Sigmoid colon (tissue), 7 donors: ENCODE data around the gene HAT1. TPM values are rescaled to one million over a fixed set of nuclear protein-coding genes. Genes with fewer than 3 reads are reported as not detected.

Experiments used
- DNase-seq: peaks from one replicate; pipeline ENCODE4 v3.0.0-alpha.2; 2019
- H3K27ac ChIP-seq, 4 donors: fragments of 200-600 bp; sonication (generic); one replicate each; pipeline ENCODE4 v1.5.1; 2016 to 2019; ENCODE audit warnings: mild to moderate bottlenecking in 1 of 4
- H3K27me3 ChIP-seq, 3 donors: fragments of 200-600 bp; sonication (generic); one replicate each; pipeline ENCODE4 v1.5.1; 2019; ENCODE audit warnings: mild to moderate bottlenecking in 1 of 3
- H3K36me3 ChIP-seq, 4 donors: fragments of 200-600 bp; sonication (generic); one replicate each; pipeline ENCODE4 v1.5.1; 2016 to 2019
- H3K4me1 ChIP-seq, 4 donors: fragments of 200-600 bp; sonication (generic); one replicate each; pipeline ENCODE4 v1.5.1; 2017 to 2019
- H3K4me3 ChIP-seq, 4 donors: fragments of 200-600 bp; sonication (generic); one replicate each; pipeline ENCODE4 v1.5.1; 2017 to 2019; ENCODE audit warnings: mild to moderate bottlenecking in 2 of 4, moderate library complexity in 1 of 4
- H3K9me3 ChIP-seq, 4 donors: fragments of 200-600 bp in 3 of 4; sonication (generic) in 3 of 4; one replicate each; pipeline versions ENCODE4 v1.5.1 to v1.6.1; 2013 to 2019
- EP300 ChIP-seq, 4 donors: sonication (generic); formaldehyde crosslinking; IDR thresholded peaks; one replicate each; pipeline ENCODE4 v1.6.1; 2017; ENCODE audit warnings: antibody characterized with exemption in 4 of 4
- POLR2A ChIP-seq, 2 donors: fragments of 450-650 bp; IDR thresholded peaks; one replicate each; pipeline ENCODE4 v1.6.1; 2016; ENCODE audit warnings: antibody characterized with exemption in 2 of 2, mild to moderate bottlenecking in 2 of 2, moderate library complexity in 2 of 2
- POLR2AphosphoS5 ChIP-seq, 4 donors: sonication (generic); formaldehyde crosslinking; IDR thresholded peaks; one replicate each; pipeline ENCODE4 v1.6.1; 2017; ENCODE audit warnings: antibody characterized with exemption in 4 of 4
- WGBS, 2 donors: extraction: QIAGEN DNeasy Blood & Tissue Kit; methylation state at CpG; one replicate each; pipeline ENCODE4 v1.1.7; 2013; 5-methylcytosine and 5-hydroxymethylcytosine counted together
- intact Hi-C: fragments of 100-400 bp; cut with DNase I; formaldehyde crosslinking; loops from one replicate; pipeline ENCODE4 v1.15.1; 2023
- polyA plus RNA-seq, 3 donors: library from polyadenylated mRNA; stranded (reverse); fragments of 200-250 nt; gene quantifications; one replicate each; pipeline ENCODE4 v1.2.3, GENCODE V29; 2013
- total RNA-seq, 4 donors: library from RNA; depleted of rRNA; stranded (reverse); fragments of >200 nt; gene quantifications; one replicate each; pipeline ENCODE4 v1.1.0, GENCODE V29; 2016
- TF ChIP-seq, protein P1 (sequence below), 4 experiments: fragments of 450-650 bp in 3 of 4; fragments of 200-600 bp in 1 of 4; IDR thresholded peaks; one replicate each; pipeline ENCODE4 v1.5.1; 2016 to 2019; ENCODE audit warnings: antibody characterized with exemption in 4 of 4, mild to moderate bottlenecking in 3 of 4, moderate library complexity in 2 of 4
- donor health status: healthy with polysubstance abuse.
- donor health status: Bipolar disorder and iron deficiency.
- donor health status: healthy.

The HAT1 gene
- total and polyA plus RNA-seq, 7 donors = 25.5 to 41.0 (median 34.0) TPM

DNA sequence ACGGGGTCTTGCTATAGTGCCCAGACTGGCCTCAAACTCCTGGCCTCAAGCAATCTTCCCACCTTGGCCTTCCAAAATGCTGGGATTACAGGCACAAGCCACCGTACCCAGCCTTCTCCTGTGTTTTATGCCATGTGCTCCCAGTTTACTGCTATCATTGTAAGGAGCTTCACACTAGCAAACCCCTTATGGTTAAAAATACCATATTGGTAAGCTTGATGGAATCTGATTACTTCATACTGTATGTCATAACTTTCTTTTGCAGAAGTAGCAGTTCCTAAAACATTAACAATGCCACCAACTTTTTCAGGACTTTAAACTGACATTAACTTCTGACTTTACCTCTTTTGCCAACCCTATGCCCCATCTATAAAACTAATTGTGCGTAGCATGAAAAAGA lies 36.2 kb downstream of the HAT1 start:
- Histone ChIP-seq H3K4me3 (no peak overlapping the region), H3K27ac (no peak overlapping the region), H3K36me3 (peaks cover 0 to 6% (median 0%) of the 10 kb centered on the region in 4 donors), H3K4me1 (peaks cover 0 to 19% (median 12%) of the 10 kb centered on the region in 4 donors), H3K9me3 (no peaks in the 10 kb centered on the region), H3K27me3 (no peaks in the 10 kb centered on the region)
- intact Hi-C loops = no loop called here
- TF ChIP-seq POLR2AphosphoS5 (IDR thresholded peaks at IDR 0.05) (no peak), EP300 (IDR thresholded peaks at IDR 0.05) (no peak), POLR2A (IDR thresholded peaks at IDR 0.05) (no peak)
- TF ChIP-seq, protein P1, sequence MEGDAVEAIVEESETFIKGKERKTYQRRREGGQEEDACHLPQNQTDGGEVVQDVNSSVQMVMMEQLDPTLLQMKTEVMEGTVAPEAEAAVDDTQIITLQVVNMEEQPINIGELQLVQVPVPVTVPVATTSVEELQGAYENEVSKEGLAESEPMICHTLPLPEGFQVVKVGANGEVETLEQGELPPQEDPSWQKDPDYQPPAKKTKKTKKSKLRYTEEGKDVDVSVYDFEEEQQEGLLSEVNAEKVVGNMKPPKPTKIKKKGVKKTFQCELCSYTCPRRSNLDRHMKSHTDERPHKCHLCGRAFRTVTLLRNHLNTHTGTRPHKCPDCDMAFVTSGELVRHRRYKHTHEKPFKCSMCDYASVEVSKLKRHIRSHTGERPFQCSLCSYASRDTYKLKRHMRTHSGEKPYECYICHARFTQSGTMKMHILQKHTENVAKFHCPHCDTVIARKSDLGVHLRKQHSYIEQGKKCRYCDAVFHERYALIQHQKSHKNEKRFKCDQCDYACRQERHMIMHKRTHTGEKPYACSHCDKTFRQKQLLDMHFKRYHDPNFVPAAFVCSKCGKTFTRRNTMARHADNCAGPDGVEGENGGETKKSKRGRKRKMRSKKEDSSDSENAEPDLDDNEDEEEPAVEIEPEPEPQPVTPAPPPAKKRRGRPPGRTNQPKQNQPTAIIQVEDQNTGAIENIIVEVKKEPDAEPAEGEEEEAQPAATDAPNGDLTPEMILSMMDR (IDR thresholded peaks at IDR 0.05) = no peak
- WGBS, 2 donors = 94 to 95% methylated on average over 3 of the region's 3 CpGs
- no peak for DNase-seq

DNA sequence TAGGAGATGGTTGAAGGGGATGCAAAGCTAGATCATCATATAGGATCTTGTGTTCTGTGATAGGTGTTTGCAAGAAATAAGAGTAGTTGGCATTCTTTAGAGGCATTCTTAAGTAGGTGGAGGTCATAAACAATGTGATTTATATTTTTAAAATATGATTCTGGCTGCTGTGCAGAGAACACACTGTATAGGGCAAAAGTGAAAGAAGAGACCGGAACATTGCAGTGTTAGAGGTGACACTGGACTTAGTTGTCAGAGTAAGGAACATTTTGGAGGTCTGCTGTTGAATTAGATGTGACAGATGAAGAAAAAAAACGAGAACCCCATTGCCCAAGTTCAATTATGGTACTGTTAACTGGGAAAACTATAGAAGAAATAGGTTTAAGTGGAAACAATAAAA lies 37.7 kb downstream of the HAT1 start:
- WGBS, 2 donors = 93 to 94% methylated on average over 2 of the region's 2 CpGs
- Histone ChIP-seq H3K27me3 (no peaks in the 10 kb centered on the region), H3K4me3 (no peak overlapping the region), H3K9me3 (no peaks in the 10 kb centered on the region), H3K36me3 (peaks cover 0 to 6% (median 0%) of the 10 kb centered on the region in 4 donors), H3K4me1 (peaks cover 0 to 19% (median 10%) of the 10 kb centered on the region in 4 donors), H3K27ac (no peak overlapping the region)
- intact Hi-C loops = no loop called here
- no peak for DNase-seq
- no peak for TF ChIP-seq POLR2AphosphoS5 (IDR thresholded peaks at IDR 0.05)
- TF ChIP-seq POLR2A (IDR thresholded peaks at IDR 0.05) = no peak
- TF ChIP-seq, protein P1 (IDR thresholded peaks at IDR 0.05) = no peak

DNA sequence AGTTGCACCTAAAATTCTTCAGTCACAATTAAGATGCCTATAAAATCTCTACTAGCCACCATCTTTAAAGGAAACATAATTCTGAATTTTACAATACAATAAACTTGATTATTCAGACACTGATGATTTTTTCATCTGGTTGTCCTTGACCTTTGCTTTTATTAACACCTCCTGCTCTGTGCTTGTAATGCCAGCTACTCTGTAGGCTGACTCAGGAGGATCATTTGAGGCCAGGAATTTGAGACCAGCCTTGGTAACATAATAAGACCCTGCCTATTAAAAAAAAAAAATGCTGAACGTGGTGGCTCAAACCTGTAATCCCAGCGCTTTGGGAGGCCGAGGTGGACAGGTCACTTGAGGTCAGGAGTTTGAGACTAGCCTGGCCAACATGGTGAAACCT lies 38.3 kb downstream of the HAT1 start:
- Histone ChIP-seq H3K36me3 (peaks cover 0 to 8% (median 0%) of the 10 kb centered on the region in 4 donors), H3K27ac (no peak overlapping the region), H3K4me3 (no peak overlapping the region), H3K4me1 (peaks cover 0 to 19% (median 10%) of the 10 kb centered on the region in 4 donors), H3K9me3 (no peaks in the 10 kb centered on the region), H3K27me3 (no peaks in the 10 kb centered on the region)
- intact Hi-C loops = no loop called here
- no peak for DNase-seq
- WGBS, 2 donors = 93 to 96% methylated on average over 3 of the region's 3 CpGs
- no peak for TF ChIP-seq EP300 (IDR thresholded peaks at IDR 0.05)
- TF ChIP-seq, protein P1 (IDR thresholded peaks at IDR 0.05) = no peak
- TF ChIP-seq POLR2A (IDR thresholded peaks at IDR 0.05) = no peak
- no peak for TF ChIP-seq POLR2AphosphoS5 (IDR thresholded peaks at IDR 0.05)

DNA sequence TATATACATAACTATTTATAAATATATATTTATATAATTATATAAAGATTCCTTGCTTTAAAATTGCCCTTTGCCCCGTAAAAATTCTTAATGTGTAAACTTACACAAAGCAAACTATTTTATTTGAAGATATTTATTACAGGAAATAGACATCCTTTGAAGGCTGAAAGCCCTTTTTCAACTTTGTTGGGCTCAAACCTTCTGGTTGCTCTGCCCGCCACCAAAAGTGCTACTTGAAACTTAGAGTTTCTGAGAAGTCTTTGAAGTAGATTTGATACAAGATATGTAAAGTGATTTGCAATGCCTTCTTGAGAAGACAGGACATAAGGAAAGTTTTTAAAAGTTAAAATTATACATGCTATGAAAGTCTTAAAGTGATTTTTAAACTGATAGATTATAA lies 40.9 kb downstream of the HAT1 start:
- H3K9me3 ChIP-seq = no peaks in the 10 kb centered on the region
- WGBS, 2 donors = 79 to 85% methylated on average over 2 of the region's 2 CpGs
- TF ChIP-seq POLR2A (IDR thresholded peaks at IDR 0.05) = no peak
- no peak for TF ChIP-seq EP300 (IDR thresholded peaks at IDR 0.05)
- TF ChIP-seq, protein P1 (IDR thresholded peaks at IDR 0.05) = no peak
- no peak for TF ChIP-seq POLR2AphosphoS5 (IDR thresholded peaks at IDR 0.05)
- no peak overlapping the region for H3K4me3 ChIP-seq
- DNase-seq = no peak
- no peak overlapping the region for H3K27ac ChIP-seq
- H3K4me1 ChIP-seq = peaks cover 0 to 19% (median 10%) of the 10 kb centered on the region in 4 donors
- H3K27me3 ChIP-seq = no peaks in the 10 kb centered on the region
- H3K36me3 ChIP-seq = peaks cover 0 to 28% (median 3%) of the 10 kb centered on the region in 4 donors
- intact Hi-C loops = no loop called here

DNA sequence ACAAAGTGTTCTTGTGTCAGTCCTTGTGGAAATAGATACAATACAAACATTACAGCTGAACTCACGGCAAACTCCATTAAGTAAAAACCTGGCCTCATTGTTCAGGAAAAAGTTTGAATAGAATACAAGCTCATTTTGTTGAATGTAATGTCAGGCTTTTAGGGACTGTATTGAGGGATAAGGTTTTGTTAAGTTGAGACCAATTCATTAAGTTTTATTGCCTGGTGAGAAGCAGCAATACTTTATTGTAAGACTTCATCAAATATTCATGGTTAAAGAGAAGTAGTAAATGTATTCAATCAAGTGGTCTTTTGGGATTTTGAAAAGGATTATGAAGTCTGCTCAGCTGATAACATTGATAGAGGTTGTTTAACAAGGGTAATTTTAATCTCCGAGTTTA lies 42.0 kb downstream of the HAT1 start:
- H3K27ac ChIP-seq = no peak overlapping the region
- H3K27me3 ChIP-seq = no peaks in the 10 kb centered on the region
- DNase-seq = no peak
- 69 to 88% methylated on average over 2 of the region's 2 CpGs for WGBS, 2 donors
- no peak overlapping the region for H3K4me3 ChIP-seq
- peaks cover 0 to 37% (median 4%) of the 10 kb centered on the region in 4 donors for H3K36me3 ChIP-seq
- H3K9me3 ChIP-seq = no peaks in the 10 kb centered on the region
- H3K4me1 ChIP-seq = peaks cover 0 to 10% (median 7%) of the 10 kb centered on the region in 4 donors
- intact Hi-C loops = no loop called here
- TF ChIP-seq, protein P1 (IDR thresholded peaks at IDR 0.05) = no peak
- TF ChIP-seq EP300 (IDR thresholded peaks at IDR 0.05) = no peak
- TF ChIP-seq POLR2AphosphoS5 (IDR thresholded peaks at IDR 0.05) = no peak
- TF ChIP-seq POLR2A (IDR thresholded peaks at IDR 0.05) = no peak
